Heart left ventricle (tissue), 16 donors: ENCODE results near the gene TBX3. TPM values are rescaled to one million over a fixed set of nuclear protein-coding genes. Genes with fewer than 3 reads are reported as not detected.

Experiments
- ATAC-seq, 4 donors: fragments of 200-7000 bp; cut with Tn5 transposase; one replicate each; pipeline ENCODE4 v1.9.1; 2020 to 2022; ENCODE audit warnings: moderate library complexity in 4 of 4, mild to moderate bottlenecking in 3 of 4, moderate number of reproducible peaks in 1 of 4
- DNase-seq, 5 donors: peaks; one replicate each; pipeline ENCODE4 v3.0.0-alpha.2; 2020
- H3K27ac ChIP-seq, 12 donors: fragments of 200-600 bp; sonication (generic) in 4 of 12; one replicate each; pipeline versions ENCODE4 v1.5.0 to v1.8.0; 2016 to 2022; ENCODE audit warnings: mild to moderate bottlenecking in 2 of 12
- H3K27me3 ChIP-seq, 9 donors: fragments of 200-600 bp; sonication (generic) in 2 of 9; one replicate each; pipeline versions ENCODE4 v1.5.1 to v1.8.0; 2016 to 2022; ENCODE audit warnings: mild to moderate bottlenecking in 3 of 9
- H3K36me3 ChIP-seq, 9 donors: fragments of 200-600 bp; sonication (generic) in 2 of 9; one replicate each; pipeline versions ENCODE4 v1.5.0 to v1.8.0; 2018 to 2022; ENCODE audit warnings: mild to moderate bottlenecking in 2 of 9
- H3K4me1 ChIP-seq, 12 donors: fragments of 200-600 bp; sonication (generic) in 4 of 12; one replicate each; pipeline versions ENCODE4 v1.5.0 to v1.8.0; 2016 to 2022; ENCODE audit warnings: mild to moderate bottlenecking in 3 of 12
- H3K4me3 ChIP-seq, 12 donors: fragments of 200-600 bp; sonication (generic) in 4 of 12; one replicate each; pipeline versions ENCODE4 v1.5.0 to v1.8.0; 2017 to 2022; ENCODE audit warnings: mild to moderate bottlenecking in 9 of 12, moderate library complexity in 4 of 12
- H3K9me3 ChIP-seq, 12 donors: fragments of 200-600 bp; sonication (generic) in 4 of 12; one replicate each; pipeline versions ENCODE4 v1.5.0 to v1.8.0; 2016 to 2022; ENCODE audit warnings: mild to moderate bottlenecking in 1 of 12
- POLR2A ChIP-seq, 2 donors: fragments of 450-650 bp; IDR thresholded peaks; one replicate each; pipeline ENCODE4 v1.6.1; 2017; ENCODE audit warnings: antibody characterized with exemption in 2 of 2, mild to moderate bottlenecking in 2 of 2, moderate library complexity in 2 of 2
- WGBS, 4 donors: extraction: QIAGEN DNeasy Blood & Tissue Kit in 2 of 4; methylation state at CpG; one replicate each; pipeline versions ENCODE4 v1.1.5 to v1.1.7; 2013 to 2018; 5-methylcytosine and 5-hydroxymethylcytosine counted together
- intact Hi-C, 10 donors: fragments of 100-400 bp; cut with DNase I; formaldehyde crosslinking; loops; one replicate each; pipeline versions ENCODE4 v1.11.1 to v1.14.2; 2022
- polyA plus RNA-seq, 2 donors: library from polyadenylated mRNA; stranded (reverse); fragments of 200-250 nt; gene quantifications; one replicate each; pipeline ENCODE4 v1.2.3, GENCODE V29; 2013
- total RNA-seq, 9 donors: library from RNA; depleted of rRNA in 2 of 9; stranded (reverse); fragments of >200 nt in 2 of 9; fragmentation: NEBNext Ultra II Directional in 3 of 9; extraction: Animal tissue kit (Norgen Biotek cat#: 25700) in 3 of 9; gene quantifications; one replicate each; pipeline versions ENCODE4 v1.1.0 to v1.2.4, GENCODE V29; 2016 to 2023
- TF ChIP-seq, protein P1 (sequence below), 12 donors: fragments of 200-600 bp; sonication (generic) in 4 of 12; IDR thresholded peaks; one replicate each; pipeline versions ENCODE4 v1.5.0 to v1.8.0; 2018 to 2022; ENCODE audit warnings: antibody characterized with exemption in 12 of 12, mild to moderate bottlenecking in 5 of 12
- donor health status: ischemic (EF 13 %, LVEDD 7.1; RV severe dilation, severe dysfunction).
- donor health status: healthy with polysubstance abuse.
- donor health status: DM: no; HTN: yes; CAD: no.
- donor health status: DM: no; HTN: no; CAD: no.
- donor health status: ischemic (EF 25% LVEDD 6.9; RV normal size, moderate dysfunction).
- donor health status: ischemic (EF 25% LVEDD 5.7; RV mildly dilated, moderate dysfunction).
- donor health status: healthy.
- donor health status: DM: yes; HTN: yes; CAD: no.
- donor health status: ischemic (EF 35%, LVEDD 5.7; RV mildly dilated, moderate dysfunction).
- donor health status: nonischemic (EF 11% LVEDD 7.7; RV severe dilation, severe dysfunction).
- donor health status: DM: yes; HTN: yes; CAD: no.
- donor health status: PGD.
- donor health status: ischemic (EF 29% LVEDD 5.4; RV normal size, mild dysfunction).
- donor health status: nonischemic (EF 23%, LVEDD 6.1; RV moderate dilation, normal function).

The TBX3 gene
- total and polyA plus RNA-seq, 11 donors, result 10.3 to 31.3 (median 15.7) TPM

DNA sequence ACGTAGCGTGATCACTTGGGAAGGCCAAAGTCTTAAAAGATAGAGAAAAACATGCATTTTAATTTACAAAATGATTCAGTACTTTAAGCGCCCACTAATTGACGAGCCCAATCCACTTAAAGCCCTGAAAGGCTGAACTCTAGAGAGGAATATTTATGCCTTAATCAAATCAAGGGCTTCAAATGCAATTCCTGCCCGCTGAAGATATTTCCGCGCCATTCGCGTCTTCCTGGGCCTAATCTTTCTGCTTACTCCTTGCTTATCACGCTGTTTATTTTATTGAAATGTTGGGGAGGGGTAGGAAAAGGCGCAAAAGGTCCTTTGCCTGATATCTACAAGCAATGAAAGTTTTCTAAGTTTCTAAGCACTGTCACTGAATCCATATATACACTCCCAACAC lies 4.0 kb downstream of the TBX3 start:
- Histone ChIP-seq H3K9me3 (no peaks in the 10 kb centered on the region), H3K27ac (peak overlapping the region in 9 of 12 donors; percentile 15 to 98 (median 89)), H3K36me3 (peaks cover 0 to 49% (median 16%) of the 10 kb centered on the region in 9 donors), H3K27me3 (peaks cover 0 to 31% (median 0%) of the 10 kb centered on the region in 9 donors), H3K4me3 (peak overlapping the region; percentile 56 to 89 (median 74)), H3K4me1 (peaks cover 0 to 40% (median 13%) of the 10 kb centered on the region in 12 donors)
- ATAC-seq, result no peak
- intact Hi-C loops, result loop anchor here in 8 of 10 donors (5.0 to 10.0 kb wide), 18 partner anchors 115 to 1072 kb away; no protein-coding TSS in a partner anchor
- TF ChIP-seq, protein P1, sequence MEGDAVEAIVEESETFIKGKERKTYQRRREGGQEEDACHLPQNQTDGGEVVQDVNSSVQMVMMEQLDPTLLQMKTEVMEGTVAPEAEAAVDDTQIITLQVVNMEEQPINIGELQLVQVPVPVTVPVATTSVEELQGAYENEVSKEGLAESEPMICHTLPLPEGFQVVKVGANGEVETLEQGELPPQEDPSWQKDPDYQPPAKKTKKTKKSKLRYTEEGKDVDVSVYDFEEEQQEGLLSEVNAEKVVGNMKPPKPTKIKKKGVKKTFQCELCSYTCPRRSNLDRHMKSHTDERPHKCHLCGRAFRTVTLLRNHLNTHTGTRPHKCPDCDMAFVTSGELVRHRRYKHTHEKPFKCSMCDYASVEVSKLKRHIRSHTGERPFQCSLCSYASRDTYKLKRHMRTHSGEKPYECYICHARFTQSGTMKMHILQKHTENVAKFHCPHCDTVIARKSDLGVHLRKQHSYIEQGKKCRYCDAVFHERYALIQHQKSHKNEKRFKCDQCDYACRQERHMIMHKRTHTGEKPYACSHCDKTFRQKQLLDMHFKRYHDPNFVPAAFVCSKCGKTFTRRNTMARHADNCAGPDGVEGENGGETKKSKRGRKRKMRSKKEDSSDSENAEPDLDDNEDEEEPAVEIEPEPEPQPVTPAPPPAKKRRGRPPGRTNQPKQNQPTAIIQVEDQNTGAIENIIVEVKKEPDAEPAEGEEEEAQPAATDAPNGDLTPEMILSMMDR (IDR thresholded peaks at IDR 0.05), result no peak
- no peak for TF ChIP-seq POLR2A (IDR thresholded peaks at IDR 0.05)
- WGBS, 4 donors, result 67 to 81% (median 76%) methylated on average over 11 of the region's 11 CpGs
- DNase-seq, result no peak

DNA sequence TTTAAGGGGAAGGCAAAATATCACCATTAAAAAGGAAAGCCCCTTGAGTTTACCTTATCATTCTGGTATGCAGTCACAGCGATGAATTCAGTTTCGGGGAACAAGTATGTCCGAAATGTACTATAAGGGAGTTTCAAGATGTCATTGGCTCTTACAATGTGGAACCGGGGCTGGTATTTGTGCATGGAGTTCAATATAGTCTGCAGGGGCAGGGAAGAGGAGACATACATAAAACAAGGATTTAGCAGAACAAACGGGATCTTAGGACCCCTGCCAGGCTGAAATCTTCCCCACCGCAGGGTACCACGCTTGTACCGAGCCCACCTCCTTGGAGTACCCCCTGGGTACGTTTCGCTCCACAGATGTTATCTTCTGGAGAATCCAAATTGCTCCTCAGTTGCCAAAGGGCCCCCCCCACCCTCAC lies 4.5 kb downstream of the TBX3 start:
- no peak for TF ChIP-seq POLR2A (IDR thresholded peaks at IDR 0.05)
- TF ChIP-seq, protein P1 (IDR thresholded peaks at IDR 0.05), result no peak
- Histone ChIP-seq H3K27me3 (peaks cover 0 to 29% (median 0%) of the 10 kb centered on the region in 9 donors), H3K9me3 (no peaks in the 10 kb centered on the region), H3K4me3 (peak overlapping the region in 11 of 12 donors; percentile 56 to 89 (median 72)), H3K27ac (peak overlapping the region in 5 of 12 donors; percentile 21 to 98 (median 90)), H3K4me1 (peaks cover 0 to 36% (median 11%) of the 10 kb centered on the region in 12 donors), H3K36me3 (peaks cover 0 to 54% (median 19%) of the 10 kb centered on the region in 9 donors)
- DNase-seq (no peak), ATAC-seq (no peak)
- WGBS, 4 donors, result 75 to 85% (median 81%) methylated on average over 10 of the region's 10 CpGs
- intact Hi-C loops, result loop anchor here in 1 of 10 donors (10.0 kb wide), 1 partner anchor 495 kb away; no protein-coding TSS in a partner anchor

DNA sequence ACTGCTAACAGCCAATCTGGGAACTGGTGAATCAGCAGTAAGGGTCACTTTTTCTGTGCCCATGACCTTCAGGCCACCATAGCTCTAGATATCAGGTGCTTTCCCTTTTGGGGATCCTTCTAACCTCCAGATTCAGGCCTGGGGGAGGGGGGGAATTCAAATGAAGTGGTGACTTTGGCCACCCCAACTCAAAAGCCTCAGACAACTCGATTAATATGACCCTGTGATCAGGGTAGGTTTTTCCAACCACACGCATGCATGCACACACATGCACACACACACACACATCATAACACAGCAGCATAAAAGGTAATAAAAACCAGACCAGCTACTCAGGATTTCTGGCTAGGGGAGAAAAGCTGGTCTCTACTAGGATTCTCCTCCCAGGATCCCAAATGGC lies 5.3 kb downstream of the TBX3 start:
- Histone ChIP-seq H3K27ac (peak overlapping the region in 3 of 12 donors; percentile 10 to 21 (median 16)), H3K4me3 (peak overlapping the region in 8 of 12 donors; percentile 56 to 89 (median 74)), H3K27me3 (peaks cover 0 to 27% (median 0%) of the 10 kb centered on the region in 9 donors), H3K9me3 (no peaks in the 10 kb centered on the region), H3K4me1 (peaks cover 0 to 41% (median 10%) of the 10 kb centered on the region in 12 donors), H3K36me3 (peaks cover 0 to 61% (median 27%) of the 10 kb centered on the region in 9 donors)
- ATAC-seq (no peak), DNase-seq (no peak)
- 67 to 88% (median 82%) methylated on average over 2 of the region's 2 CpGs for WGBS, 4 donors
- TF ChIP-seq POLR2A (IDR thresholded peaks at IDR 0.05), result no peak
- TF ChIP-seq, protein P1 (IDR thresholded peaks at IDR 0.05), result no peak
- intact Hi-C loops, result loop anchor here in 1 of 10 donors (10.0 kb wide), 1 partner anchor 496 kb away; no protein-coding TSS in a partner anchor

DNA sequence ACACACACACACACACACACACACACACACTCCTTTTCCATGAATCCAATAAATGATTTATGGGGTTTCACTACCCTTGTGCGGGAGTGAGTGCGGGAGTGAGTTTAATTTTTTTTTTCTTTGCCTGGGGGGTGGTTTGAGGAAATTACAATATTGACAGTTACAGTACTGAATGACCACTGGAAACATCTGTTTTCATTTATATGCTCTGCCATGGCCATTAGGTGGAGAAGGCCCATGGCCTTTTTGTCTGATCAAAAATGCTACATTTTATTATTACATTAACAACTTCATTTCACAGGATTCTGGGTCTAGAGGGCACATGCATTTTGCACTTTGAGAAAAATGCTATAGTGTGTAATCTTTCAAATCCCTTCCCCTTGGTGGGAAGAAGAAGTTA lies 5.9 kb downstream of the TBX3 start:
- Histone ChIP-seq H3K4me3 (no peak overlapping the region), H3K4me1 (peaks cover 0 to 48% (median 10%) of the 10 kb centered on the region in 12 donors), H3K27ac (no peak overlapping the region), H3K27me3 (peaks cover 0 to 23% (median 0%) of the 10 kb centered on the region in 9 donors), H3K36me3 (peaks cover 0 to 68% (median 33%) of the 10 kb centered on the region in 9 donors), H3K9me3 (no peaks in the 10 kb centered on the region)
- ATAC-seq, result no peak
- no peak for TF ChIP-seq POLR2A (IDR thresholded peaks at IDR 0.05)
- TF ChIP-seq, protein P1 (IDR thresholded peaks at IDR 0.05), result no peak
- WGBS, 4 donors, result 73 to 95% (median 80%) methylated on average over 2 of the region's 2 CpGs
- intact Hi-C loops, result loop anchor here in 1 of 10 donors (10.0 kb wide), 1 partner anchor 497 kb away; no protein-coding TSS in a partner anchor
- no peak for DNase-seq
